ENCODE data around the gene UBTD1.
"Not testable (repeated sequence)": the region's sequence is repeated elsewhere in the genome, so short reads cannot be mapped to it uniquely, and the experiment has no call there.

The UBTD1 gene

DNA sequence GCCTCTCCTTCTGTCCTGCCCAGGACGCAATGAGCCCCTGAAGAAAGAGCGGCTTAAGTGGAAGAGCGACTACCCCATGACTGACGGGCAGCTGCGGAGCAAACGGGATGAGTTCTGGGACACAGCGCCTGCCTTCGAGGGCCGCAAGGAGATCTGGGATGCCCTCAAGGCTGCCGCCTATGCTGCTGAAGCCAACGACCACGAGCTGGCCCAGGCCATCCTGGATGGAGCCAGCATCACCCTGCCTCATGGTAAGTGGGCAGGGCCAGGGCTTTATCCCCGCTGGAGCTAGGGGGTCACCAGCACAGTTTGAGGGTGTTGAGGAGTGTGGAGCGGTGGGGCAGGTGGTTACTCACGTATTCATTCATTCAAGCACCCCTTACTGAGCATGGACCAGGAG is 69.2 kb downstream of the UBTD1 start:
- no peak for DNase-seq

DNA sequence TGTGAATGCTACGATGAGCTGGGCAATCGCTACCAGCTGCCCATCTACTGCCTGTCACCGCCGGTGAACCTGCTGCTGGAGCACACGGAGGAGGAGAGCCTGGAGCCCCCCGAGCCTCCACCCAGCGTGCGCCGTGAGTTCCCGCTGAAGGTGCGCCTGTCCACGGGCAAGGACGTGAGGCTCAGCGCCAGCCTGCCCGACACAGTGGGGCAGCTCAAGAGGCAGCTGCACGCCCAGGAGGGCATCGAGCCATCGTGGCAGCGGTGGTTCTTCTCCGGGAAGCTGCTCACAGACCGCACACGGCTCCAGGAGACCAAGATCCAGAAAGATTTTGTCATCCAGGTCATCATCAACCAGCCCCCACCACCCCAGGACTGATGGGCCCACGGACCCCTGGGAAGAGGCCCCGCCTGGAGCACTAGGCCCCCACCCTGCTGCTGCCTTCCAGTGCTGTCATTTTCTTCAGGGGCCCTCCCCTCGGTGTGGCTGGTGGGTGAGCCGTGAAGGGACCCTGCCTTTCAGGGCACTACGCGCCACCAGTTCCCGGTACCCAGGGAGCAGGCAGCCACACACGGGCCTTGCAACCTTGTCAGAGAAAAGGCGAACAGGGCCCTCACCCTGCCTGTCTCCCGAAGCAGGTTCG is 71.5 kb downstream of the UBTD1 start:
- no peak for DNase-seq

DNA sequence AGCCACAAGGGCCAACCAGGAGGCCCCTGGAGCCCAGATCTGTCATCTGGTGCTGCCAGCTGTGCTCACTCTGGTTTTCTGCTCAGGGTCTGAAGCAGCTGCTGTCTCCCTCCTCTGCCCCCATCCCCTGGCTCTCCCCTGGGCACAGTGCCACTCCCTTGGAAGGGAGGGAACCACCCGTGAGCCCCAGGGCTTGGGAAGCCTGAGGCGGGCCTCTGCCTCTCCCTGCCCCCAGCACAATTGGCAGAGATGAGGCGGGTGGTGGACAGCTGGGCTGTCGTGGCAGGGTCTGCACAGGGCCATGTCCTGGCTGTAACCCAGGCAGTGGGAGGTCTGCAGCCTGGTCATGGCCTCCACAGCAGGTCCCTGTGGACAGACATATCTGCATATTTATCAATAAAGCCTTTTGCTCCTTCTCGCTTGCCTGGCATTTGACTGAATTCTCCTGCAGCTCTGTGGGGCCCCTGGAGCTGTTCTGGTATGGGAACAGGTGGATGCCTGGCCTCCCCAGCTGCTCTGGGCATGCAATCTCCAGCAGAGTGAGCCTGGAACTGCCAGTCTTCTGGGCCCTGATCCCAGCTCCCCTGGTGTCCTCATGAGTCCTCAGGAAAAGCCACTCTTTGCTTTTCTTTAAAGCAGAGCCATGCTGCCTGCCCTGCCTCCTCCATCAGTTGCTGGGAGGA is 72.2 kb downstream of the UBTD1 start:
- DNase-seq: no peak

DNA sequence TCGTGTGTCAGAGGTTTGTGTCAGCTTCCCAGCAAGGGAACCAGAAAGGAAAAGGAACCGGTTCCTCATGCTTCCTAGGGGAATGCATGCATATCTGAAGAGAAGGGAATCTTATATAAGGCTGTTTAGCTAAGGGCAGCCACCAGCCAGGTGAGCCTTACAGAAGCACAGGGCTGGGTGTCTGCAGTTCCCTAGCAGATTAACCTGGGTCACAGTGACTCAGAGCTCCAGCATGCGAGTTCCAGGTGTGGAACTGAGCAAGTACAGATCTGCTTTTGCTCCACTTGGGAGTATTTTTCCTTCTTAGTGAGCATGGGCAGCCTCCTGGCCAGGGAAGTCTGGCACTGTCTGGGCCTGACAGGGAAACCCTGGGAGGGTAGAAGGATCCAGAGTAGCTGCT is 72.9 kb downstream of the UBTD1 start:
- DNase-seq: no peak

DNA sequence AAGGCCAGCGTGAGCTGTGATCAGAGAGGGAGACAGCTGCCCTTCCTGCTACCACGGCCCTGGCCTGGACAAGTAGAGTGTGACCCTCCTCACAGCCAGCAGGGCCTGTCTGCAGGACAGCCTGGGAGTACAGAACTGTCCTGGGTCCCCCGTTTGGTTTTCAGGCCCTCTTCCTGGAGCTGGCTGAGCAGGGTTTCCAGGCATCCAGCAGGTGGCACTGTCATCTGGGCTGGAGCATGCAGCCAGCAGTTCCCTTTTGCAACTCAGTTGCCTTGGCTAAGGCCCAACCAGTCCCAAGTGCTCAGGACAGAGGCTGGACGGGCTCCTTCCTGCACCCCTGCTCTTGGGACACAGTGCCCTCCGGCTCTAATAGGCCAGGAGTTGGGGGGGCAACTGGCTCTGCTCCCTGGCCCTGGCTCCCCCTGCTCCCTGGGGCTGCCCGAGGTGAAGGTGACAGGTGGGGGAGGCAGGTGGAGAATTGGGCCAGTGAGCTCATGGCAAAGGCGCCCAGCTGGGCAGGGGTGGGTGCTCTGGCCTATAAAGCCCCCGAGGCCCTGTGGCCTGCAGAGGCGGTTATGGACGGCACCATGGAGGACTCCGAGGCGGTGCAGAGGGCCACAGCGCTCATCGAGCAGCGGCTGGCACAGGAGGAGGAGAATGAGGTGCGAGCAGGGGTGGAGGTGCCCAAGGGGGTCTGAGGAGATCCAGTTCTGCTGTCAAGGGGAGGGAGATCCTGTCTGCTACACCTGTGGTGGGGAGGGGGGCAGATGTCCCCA is 73.7 kb downstream of the UBTD1 start, which contains the start of gene ANKRD2:
Gene ANKRD2 (plus strand): TSS at position 566 of the 776 bp plus-strand sequence. CDS start 10 bp downstream, at position 576.
- peak; percentile 30 for DNase-seq

DNA sequence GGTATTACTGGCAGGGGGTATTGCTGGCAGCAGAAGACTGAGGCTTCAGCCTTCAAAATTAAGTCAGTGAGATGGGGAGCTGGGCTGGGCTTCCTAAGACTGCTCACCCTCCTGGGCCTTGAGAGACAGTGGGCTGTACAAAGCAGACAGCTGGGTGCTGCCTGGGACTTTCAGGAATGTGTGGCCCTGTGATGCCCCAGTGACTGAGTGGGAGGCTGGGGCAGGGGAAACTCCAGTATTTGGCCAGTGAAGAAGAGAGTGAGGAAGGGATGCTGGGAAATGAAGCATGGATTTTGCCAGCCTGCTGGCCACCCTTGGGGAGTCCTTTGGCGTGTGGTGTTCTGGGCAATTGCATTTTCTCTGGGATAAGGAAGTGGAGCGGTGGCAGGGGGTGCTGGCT is 74.3 kb downstream of the UBTD1 start:
- DNase-seq: no peak

DNA sequence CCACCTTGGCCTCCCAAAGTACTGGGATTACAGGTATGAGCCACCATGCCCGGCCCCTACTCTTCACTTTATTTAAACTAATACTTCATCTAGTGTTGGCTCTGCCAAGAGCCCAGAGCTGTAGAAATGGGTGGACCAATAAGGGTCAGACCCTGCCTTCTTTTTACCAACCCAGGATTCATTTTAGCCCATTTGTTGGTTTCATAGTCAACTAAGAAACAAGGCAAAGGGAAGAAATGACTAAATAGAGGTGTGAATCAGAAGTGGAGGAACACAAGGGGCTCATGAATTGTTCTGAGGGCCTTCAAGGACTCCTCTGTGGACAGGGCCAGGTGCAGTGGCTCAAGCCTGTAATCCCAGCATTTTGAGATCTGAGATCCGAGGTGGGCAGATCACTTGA is 74.9 kb downstream of the UBTD1 start:
- no peak for DNase-seq

DNA sequence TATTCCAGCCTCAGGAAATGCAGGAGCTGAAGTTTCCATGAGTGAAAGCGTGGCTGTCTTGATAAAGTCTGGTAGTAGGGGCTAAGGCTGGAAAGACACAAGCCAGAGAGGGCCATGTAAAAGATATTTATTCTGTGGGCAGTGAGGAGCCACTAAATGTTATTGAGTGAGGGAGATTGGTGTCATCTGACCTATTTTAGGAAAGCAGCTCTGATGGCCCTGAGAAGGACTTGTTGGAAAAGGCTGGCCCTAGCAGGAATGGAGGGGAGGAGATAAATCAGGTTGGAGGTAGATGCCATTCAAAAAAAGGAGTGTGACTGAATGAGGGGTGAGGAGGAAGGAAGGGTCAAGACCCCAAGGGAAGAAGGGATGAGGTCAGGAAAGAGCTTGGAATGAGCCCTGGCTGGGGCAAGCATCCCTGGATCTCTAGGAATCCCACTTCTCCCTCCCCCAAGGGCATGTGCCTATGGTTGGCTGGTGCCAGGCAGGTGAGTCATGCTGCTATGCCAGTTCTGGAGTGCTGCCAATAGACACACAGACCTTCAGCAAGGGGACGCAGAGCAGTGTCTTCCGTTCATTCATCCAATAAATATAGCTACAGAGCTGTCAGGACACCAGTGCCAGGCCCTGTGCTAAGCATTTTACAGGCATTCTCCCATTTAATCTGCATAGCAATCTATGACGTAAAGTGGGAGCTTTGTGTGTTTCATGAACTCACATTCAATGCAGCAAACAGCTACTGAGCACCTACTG is 75.8 kb downstream of the UBTD1 start:
- DNase-seq: peak; percentile 8

DNA sequence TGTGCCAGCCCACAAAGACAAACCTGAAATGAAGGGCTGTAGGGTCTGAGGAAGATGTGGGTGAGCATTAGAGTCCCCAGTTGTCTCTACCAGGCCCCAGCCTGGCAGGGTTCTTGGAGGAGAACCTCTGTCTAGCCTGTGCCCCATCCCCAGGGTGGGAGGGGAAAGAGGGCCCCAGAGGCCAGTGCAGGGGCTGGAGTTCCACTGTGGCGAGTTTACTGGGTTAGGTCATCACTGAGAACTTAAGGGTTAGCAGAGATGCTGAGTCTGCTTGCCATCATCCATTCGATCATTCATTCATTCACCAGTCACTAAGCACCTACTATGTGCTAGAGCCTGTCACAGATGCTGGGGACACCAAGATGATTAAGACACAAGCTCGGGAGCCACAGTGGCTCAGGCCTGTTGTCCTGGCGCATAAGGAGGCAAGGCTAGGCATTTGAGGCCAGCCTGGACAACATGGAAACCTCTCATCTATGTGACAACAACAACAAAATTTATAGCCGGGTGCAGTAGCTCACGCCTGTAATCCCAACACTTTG is 76.5 kb downstream of the UBTD1 start:
- DNase-seq: no peak

DNA sequence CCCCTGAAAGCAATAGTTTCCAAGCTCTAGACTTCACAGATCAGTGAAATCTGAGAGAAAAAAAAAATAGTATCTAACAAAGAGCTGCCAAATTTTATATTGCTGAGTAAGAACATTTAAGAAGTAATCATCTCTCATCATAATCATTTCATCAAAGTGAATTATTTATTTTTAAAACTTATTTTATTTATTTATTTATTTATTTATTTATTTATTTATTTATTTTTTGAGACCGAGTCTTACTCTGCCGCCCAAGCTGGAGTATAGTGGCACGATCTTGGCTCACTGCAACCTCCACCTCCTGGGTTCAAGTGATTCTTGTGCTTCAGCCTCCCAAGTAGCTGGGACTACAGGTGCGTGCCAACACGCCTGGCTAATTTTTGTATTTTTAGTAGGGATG is 77.8 kb downstream of the UBTD1 start:
- not testable (repeated sequence) for DNase-seq

DNA sequence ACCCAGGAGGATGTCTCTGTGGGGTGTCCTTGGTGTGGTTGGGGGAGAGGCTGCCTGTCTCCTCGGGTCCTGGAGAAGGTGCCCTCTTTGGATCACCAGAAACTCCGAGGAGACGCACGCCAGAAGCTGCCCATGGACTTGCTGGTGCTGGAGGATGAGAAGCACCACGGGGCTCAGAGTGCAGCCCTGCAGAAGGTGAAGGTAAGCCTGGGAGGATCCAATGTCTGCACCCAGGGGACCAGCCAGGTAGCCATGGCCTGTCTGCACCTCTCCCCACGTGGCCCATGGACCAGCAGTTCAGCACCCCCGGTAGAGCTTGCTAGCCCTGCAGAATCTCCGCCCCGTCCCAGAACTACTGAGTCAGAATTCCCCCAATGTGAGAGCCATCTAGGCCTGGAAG is 79.0 kb downstream of the UBTD1 start:
- no peak for DNase-seq

DNA sequence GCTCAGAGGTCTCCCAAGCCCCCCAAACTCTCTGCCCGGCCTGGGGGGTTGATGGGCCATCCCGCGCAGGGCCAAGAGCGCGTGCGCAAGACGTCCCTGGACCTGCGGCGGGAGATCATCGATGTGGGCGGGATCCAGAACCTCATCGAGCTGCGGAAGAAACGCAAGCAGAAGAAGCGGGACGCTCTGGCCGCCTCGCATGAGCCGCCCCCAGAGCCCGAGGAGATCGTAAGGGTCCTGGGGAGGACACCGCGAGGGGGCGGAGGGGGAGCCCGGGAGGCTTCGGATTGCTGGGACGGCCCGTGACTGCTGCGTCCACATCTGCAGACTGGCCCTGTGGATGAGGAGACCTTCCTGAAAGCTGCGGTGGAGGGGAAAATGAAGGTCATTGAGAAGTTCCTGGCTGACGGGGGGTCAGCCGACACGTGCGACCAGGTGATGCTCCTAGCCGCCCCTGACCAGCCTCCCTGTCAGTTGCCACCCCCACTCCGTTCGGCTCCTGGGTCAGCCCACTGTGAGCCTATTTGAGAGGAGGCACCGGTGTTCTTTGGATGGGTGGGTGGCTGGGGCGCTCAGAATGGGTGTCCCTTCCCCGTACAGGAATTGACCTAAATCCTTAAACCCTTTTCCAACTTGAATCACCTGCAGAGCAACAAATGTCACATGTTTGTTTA is 79.6 kb downstream of the UBTD1 start:
- no peak for DNase-seq

DNA sequence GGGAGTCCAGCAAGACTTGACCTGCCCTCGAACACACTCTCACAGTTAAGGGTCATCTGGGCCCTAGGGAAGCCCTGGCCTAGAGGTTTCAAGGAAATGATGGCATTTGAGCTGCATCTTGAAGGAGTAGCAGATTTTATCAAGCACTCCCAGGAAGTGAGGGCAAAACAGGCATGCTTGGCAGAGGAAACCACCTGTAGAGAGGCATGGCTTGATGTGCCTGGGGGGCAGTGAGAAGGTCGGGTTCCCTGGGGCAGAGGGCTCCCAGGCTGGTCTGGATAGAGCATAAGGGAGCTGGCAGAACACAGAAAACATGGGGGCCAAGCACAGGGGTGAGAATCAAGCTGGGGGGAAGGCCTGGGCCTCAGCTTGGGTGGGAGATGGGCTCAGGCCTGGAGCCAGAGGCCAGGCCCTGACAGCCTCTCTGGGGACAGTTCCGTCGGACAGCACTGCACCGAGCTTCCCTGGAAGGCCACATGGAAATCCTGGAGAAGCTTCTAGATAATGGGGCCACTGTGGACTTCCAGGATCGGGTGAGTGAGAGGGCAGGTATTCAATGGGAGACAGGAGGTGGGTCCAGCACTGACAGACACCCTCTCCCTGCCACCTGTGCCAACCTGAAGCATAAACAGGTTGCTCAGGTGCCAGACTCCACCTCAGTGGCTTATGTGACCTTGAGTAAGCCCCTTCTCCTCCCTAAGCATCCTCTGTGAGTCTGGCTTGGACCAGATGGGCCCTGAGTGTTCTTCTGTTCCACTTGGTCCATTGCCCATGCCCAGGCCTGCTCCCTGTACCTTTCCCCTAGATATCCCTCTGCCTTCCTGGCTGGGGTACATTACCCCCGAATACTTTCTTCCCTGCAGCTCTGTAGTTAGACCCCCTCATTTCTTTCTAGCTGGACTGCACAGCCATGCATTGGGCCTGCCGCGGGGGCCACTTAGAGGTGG is 82.0 kb downstream of the UBTD1 start:
- DNase-seq: no peak

DNA sequence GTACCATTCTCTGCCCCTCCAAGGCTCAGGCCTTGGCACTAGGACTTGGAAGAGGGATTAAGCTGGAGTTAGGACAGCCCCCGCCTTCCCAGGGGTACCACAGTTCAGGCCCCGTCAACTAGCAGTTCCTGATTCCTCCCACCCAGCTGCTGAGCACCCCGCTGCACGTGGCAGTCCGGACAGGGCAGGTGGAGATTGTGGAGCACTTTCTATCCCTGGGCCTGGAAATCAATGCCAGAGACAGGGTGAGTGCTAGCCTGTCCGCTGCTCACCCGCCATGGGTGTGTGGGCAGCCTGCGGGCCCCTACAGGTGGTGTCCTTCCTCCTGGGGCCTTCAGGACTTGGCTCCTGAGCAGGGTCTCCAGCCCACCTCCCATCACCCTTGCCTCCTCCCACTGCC is 83.4 kb downstream of the UBTD1 start:
- DNase-seq: no peak

DNA sequence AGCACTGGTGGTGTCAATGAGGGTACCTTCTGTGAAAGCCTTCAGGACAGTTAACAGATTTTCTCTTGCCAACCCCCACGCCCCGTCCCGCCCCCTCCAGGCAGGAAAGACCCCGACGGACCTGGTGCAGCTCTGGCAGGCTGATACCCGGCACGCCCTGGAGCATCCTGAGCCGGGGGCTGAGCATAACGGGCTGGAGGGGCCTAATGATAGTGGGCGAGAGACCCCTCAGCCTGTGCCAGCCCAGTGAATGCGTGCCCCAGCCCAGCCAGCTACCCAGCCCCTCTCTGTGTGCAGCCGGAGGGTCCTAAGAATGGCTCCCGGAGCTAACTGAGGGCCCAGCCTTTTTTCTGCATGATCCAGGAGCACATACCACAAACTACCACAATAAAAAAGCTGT is 84.8 kb downstream of the UBTD1 start:
- no peak for DNase-seq

DNA sequence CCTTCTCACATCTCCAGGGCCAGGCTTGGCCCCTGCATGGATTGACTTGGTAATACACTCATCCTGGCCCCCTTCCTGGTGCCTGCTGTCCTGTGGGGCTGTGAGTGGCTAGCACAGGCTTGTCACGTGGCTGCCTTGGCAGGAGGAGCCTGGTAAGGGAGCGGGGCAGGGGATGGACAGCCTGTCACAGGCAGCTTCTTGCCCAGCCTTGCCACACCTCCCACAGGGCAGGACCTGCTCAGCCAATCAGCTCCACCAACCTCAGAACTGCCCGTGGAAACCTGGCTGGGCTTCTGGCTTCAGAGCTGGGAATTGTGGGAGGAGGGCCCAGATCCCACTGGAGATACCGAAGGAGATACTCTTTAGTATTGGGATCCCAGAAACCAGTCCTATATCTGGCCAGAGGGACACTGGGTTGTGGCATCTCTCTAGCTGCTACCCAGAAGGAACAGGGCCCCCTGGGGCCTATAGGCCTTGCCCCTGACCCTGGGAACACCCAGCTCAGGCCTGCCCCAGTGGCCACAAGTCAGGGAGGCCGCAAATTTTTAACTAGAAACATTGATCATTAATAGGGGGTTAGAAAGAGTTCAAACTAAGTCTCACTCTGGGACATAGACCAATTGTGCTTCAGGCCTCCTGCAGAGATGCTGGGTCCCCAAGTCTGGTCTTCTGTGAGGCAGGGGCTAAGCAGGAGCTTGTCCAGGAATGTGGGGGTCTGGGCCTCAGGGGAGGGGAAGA is 85.5 kb downstream of the UBTD1 start, which contains the start of gene HOGA1:
Gene HOGA1 (plus strand): TSS at position 330 of the 738 bp plus-strand sequence. CDS start 315 bp downstream, at position 645.
- no peak for DNase-seq

DNA sequence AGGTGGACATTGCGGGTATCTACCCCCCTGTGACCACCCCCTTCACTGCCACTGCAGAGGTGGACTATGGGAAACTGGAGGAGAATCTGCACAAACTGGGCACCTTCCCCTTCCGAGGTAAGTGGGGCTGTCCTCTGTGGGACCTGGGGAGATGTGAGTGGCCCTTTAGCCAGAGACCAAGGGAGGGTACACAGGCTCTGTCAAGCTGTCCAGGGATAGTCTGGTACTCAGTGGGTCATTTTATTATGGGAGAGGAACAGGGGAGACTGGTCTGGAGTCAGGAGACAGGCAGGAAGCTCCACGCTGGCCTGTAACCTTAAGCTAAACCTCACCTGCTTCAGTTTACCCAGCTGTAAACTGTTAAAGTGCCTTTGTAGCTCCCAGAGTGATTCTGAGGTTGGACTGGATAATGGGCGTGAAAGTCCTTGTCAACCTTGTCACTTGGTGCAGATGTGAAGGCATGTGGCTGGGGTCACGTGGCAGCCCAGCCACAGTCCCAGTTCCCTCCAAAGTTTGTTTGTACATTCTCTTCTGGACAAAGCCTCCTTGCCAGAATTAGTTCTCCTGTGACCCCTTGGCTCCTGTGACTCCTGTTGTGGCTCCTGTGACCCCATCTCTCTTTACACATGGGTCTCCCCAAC is 86.2 kb downstream of the UBTD1 start:
- DNase-seq: no peak

DNA sequence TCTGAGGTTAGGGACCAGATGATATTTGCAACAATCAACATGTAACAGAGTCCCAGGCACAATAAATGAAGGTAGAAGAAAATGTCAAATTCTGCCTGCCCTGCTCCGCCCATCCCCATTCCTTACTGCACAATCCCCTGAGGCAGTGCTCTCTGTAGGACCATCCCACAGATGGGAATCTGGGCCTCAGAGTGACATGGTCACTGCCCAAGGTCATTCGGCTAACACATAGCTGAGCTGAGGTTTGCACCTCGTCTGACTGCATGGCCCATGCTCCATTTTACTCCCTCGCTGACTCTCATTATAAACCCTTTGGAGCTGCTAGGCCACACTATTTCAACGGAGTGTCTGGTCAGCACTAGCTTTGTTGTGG is 86.7 kb downstream of the UBTD1 start:
- no peak for DNase-seq

DNA sequence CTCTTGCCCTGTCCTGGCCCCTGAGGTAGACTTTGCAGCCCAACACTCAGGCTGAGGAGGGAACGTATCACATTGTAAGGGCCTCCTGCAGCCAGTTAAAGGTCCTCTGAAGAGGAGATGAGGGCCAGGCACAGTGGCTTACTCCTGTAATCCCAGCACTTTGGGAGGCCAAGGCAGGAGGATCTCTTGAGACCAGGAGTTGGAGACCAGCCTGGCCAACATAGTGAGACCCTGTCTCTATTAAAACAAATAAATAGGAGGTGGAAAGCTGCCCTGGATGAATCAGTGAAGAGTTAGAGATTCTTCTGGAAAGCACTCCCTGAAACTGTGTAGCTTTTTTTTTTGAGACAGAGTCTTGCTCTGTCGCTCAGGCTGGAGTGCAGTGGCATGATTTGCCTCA is 88.5 kb downstream of the UBTD1 start:
- no peak for DNase-seq

DNA sequence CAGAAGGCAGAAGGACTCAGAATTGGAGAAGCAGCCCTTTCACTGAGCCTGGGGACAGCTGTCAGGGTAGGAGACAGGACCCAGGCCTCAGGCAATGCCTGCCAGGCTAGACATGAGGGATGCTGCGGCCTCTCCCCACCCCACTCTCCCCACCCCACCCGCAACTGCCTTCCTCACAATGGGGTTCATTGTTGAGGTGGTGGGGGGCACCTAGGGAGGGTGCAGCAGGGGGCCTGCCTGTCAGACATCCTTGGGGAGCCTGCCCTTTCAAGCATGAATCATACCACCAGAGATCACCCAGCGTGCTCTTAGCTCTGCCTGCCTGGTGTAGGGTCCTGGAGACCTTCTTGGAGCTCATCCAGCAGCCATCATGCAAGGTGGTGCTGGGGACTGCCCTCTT is 90.8 kb downstream of the UBTD1 start, which contains the start of gene C10orf62:
Gene C10orf62 (plus strand): TSS at position 243 of the 400 bp plus-strand sequence. CDS start 177 bp downstream, outside the sequence.
- DNase-seq: no peak

Data from NCI-H1092 treated with DMSO at 0.1 percent for 48 hours (cell line).